ENCODE data around the gene TGFBI.

The TGFBI gene

GRCh38 chr5:136098176-136098575 is 69.4 kb downstream of the TGFBI start:
- DNase-seq, result no peak

DNA sequence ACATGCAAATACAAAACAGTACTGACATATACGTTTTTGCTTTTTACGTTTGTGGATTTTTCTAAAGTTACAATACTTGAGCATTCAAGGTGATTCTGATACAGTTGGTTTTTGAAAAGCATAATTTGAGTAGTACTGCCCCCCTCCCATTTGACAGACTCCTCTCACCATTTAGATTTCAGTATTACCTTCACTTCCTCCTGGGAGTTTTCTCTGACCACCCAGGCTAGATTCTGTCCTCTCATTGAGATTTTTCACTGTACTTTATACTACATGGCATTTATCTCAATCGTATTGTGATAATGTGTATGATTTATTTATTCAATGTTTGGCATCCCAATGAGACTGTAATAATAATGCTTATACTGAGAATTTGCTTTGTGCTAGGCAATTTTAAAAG is 71.1 kb downstream of the TGFBI start:
- DNase-seq, result no peak

DNA sequence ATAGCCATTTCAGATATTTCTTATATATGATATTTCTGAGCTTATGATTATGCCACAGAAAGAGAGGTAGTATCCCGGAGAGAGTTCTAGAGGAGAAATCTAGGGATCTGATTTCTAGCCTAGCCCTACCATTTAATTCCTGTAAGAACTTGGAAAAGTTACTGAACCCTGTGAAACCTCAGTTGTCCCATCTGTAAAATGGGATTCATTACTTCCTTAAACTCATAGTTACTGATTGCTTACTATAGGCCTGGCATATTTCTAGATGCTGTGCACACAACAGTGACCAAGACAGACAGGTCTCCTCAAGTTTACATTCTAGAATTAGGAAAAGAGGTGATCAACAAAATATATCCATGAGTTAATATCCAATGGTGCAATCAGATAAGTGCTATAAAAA is 73.1 kb downstream of the TGFBI start:
- no peak for DNase-seq

- no peak for DNase-seq
Observed at GRCh38 chr5:136103118-136103517, 74.3 kb downstream of the TGFBI start.

GRCh38 chr5:136104306-136104965 is 75.6 kb downstream of the TGFBI start:
- DNase-seq, result no peak

DNA sequence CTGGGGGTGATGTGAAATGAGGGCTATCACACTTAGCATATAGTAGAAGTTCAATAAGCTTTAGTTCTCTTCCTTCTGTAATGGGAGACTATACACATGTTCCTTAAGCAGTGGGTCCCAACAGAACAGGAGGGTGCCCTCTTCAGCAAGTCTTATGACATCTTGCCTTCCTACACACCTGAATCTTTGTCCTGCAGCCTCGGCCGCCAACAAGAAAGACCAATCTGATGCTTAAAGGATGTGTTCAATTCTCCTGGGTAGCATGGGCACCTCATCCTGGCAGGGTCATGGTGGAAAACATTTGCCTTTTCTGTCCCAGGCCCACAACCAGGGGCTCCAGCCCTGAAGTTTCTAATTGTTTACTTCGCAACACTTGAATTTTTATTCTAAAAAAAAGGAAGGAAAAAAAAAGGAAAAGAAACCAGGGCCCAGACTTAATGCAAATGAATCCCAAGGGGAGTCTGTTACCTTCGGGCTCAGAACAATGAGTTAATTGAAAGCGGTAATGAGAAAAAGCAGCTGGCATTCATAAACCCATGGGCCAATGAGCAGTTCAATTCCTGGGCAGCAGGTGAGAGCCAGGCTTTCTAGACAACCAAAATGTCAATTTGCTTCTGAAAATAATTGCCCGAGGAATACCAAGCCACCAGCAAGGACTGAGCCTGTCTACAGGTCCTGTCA is 77.7 kb downstream of the TGFBI start:
- no peak for DNase-seq

- DNase-seq, result no peak
Observed at GRCh38 chr5:136108180-136108611, 79.4 kb downstream of the TGFBI start.

DNA sequence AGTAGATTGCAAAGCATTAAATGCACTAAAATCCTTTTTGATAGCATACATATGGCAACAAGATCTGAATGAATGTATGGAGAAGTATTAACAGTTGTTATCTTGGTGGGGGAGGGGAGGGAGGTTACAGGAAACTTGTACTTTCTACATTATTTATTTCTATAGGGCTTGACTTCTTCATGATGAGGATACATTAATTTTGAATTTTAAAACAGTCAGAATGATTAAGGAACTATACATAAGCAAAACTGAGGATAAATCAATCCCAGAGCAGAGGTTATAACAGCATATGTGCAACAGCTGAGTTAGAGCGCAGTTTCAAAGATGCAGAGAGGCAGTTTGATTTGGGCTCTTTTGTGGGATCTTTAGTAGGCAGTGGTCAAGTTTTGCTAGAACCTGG is 80.0 kb downstream of the TGFBI start:
- DNase-seq, result no peak

DNA sequence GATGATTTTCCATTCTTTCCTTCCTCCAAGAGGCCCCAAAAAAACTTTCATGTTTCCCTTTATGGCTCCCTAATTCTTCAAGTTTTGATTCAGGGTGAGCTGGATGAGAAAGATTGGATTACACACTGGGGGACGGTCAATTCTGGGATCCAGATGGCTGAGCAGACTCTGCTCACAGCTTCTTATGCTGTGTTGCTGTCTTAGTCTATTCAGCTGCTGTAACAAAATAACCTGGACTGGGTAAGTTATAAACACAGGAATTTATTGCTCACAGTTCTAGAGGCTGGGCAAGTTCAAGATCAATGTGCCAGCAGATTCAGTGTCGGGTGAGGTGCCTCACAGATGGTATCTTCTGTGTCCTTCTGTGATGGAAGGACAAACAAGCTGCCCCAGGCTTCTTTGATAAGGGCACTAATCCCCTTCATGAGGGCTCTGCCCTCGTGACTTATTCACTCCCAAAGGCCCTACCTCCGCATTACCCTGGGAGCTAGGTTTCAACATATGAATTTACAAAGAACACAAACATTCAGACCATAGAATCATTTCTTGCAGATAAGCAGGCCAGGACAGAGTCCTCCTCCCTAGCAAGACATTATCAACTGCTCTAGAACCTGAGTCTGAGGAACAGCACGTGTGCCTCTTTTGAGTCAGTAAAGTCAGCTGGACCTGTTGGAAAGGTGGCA is 80.8 kb downstream of the TGFBI start:
- DNase-seq, result no peak
